Myocyte (in vitro differentiated cells): ENCODE measurements around the gene GOLT1B. TPM values are rescaled to one million over a fixed set of nuclear protein-coding genes. Genes with fewer than 3 reads are reported as not detected.

Experiments
- DNase-seq: peaks from one replicate; pipeline ENCODE4 v3.0.0-alpha.2; 2012; ENCODE audit warnings: low read depth
- total RNA-seq: library from RNA; depleted of rRNA; stranded (reverse); fragments of >200 nt; gene quantifications from 2 replicates; pipeline ENCODE4 v1.2.3, GENCODE V29; 2014

GOLT1B gene
- total RNA-seq, 1 donor from 2014 or later: 65.6 TPM

GRCh38 chr12:21561158-21561557 lies 59.6 kb downstream of the GOLT1B start:
- DNase-seq: no peak

DNA sequence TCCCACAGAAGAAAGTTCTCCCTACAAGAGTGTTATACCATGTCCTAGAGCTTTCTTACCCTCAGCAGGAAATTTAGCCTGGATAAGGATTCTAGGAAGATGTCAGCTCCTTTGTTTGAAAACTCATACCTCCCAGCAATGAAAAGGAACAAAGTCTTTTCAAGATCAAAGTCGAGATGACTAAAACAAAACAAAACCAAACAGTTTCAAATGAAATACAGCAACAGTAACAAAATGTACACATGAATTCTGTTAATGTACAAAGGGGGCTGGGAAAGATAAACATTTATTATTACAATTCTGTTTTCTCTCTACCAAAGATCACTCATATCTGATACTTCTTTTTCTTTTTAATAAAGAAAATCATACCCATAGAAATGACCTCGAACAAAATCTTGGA lies 61.3 kb downstream of the GOLT1B start:
- DNase-seq: no peak

GRCh38 chr12:21566223-21566906 lies 64.8 kb downstream of the GOLT1B start:
- no peak for DNase-seq

- DNase-seq: no peak
These were observed 65.4 kb downstream of the GOLT1B start for GRCh38 chr12:21566907-21567394.

Other genes starting within 250 kb of the GOLT1B start
- gene SLCO1A2, start 166.9 kb upstream of the GOLT1B start, total RNA-seq: 0.05 TPM in 1 of 2 replicates, not detected in the other
- gene IAPP, start 128.9 kb upstream of the GOLT1B start, total RNA-seq: not detected in 2 replicates
- 13.0 and 15.2 TPM in 2 replicates for gene PYROXD1, start 64.1 kb upstream of the GOLT1B start, total RNA-seq
- 54.1 and 57.5 TPM in 2 replicates for gene RECQL, start 154 bp upstream of the GOLT1B start, total RNA-seq
- gene SPX, start 24.5 kb downstream of the GOLT1B start, total RNA-seq: 4.9 and 8.7 TPM in 2 replicates
- gene GYS2, start 103.1 kb downstream of the GOLT1B start, total RNA-seq: not detected in 2 replicates
- 575 and 625 TPM in 2 replicates for gene LDHB, start 156.1 kb downstream of the GOLT1B start, total RNA-seq